Suppressor macrophage (primary cell): ENCODE results near the gene PRKN.

Source experiments
- DNase-seq, 4 experiments: peaks; one replicate each; pipeline ENCODE4 v3.0.0-alpha.2; 2020 to 2022

PRKN gene

DNA sequence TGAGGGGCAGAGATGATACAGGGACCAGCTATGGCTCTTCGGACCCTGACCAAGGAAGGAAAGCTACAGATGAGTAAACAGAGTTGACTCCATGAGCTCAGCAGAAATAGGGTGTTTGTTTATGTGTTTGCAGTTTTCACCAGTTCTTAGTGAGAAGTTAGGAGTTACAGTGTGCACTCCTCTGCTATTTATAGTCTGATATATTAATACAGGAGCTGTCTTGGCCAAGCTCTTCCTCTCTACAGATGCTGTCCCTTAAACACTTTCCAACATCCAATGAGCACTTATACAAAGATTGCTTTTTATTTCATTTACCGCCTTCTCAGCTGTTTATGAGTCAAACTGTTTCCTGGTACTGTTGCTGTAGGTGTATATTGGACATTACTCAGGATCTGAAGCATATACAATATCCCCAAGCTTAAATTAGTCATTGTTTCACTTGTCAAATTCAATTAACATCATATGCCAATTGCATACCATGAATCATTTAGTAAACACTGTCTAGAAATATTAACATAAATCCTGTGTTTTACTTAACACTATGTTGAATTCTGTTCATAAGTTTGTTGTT is 618.0 kb downstream of the PRKN start:
- peak in 2 of 4 experiments; percentile 33 to 45 for DNase-seq

- no peak for DNase-seq
These were observed 619.5 kb downstream of the PRKN start for GRCh38 chr6:162108041-162108440.

DNA sequence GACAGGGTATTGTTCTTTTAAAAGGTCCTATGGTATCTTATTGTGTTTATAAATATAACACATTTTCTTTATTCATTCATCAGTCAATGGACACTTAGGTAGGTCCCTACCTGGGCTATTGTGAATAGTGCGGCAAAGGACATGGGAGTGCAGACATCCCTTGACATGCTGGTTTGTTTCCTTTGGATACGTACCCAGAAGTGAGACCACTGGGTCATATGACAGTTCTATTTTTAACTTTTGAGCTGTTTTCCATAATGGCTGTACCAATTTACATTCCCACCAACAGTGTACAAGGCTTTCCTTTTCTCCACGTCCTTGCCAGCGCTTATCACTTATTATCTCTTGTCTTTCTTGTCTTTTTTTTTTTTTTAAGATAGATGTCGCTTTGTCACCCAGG is 627.5 kb downstream of the PRKN start:
- no peak for DNase-seq

DNA sequence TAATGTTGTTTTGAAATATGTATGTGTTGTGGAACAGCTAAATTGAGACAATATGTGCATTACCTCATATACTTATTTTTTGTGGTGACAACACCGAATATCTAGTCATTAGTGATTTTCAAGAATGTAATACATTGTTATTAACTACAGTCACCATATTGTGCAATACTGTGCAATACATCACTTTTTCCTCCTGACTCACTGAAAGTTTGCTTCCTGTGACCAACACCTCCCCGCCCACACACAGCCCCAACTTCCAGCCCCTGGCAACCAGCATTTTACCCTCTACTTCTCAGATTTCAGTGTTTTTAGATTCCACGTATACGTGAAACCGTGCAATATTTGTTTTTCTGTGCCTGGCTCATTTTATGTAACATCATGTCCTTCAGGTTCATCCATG is 627.9 kb downstream of the PRKN start:
- DNase-seq = peak; percentile 82 to 96 (median 92)

GRCh38 chr6:162092816-162093502 is 634.6 kb downstream of the PRKN start:
- DNase-seq = no peak

DNA sequence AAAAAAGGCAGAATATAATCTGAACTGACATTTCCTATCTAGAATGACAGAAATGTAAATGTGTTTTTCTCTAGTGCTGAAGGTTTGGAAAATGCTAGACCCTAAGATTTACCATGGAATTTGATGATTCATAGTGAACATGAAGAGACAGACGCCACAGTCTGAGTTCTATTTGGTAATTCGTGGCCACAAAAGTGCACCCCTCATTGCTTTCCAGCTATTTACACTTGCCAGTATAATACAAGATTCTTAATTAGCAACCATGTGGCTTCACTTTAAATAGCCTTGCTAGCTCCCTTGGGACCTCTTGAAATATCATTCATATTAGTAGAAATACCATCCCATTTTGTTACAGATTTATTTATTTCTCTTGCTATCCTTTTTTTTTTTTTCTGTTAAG is 636.8 kb downstream of the PRKN start:
- no peak for DNase-seq

DNA sequence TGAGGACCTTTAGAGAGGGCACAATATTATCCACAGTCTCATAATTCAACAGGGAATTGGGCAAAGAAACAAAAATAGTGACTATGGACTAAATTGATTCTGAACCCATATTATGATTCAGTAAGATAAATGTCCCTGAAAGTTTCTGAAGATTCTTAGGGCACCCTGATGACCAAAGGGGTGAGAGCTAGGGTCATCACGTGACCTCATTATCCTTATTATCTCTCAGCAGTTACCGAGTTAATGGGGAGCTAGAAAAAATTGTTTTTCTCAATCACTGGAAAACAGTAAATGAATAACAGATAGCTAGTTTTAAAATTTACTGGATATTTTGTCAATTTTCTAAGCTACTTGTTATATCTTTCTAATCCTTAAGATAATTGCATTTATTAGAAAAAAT is 639.5 kb downstream of the PRKN start:
- no peak for DNase-seq

DNA sequence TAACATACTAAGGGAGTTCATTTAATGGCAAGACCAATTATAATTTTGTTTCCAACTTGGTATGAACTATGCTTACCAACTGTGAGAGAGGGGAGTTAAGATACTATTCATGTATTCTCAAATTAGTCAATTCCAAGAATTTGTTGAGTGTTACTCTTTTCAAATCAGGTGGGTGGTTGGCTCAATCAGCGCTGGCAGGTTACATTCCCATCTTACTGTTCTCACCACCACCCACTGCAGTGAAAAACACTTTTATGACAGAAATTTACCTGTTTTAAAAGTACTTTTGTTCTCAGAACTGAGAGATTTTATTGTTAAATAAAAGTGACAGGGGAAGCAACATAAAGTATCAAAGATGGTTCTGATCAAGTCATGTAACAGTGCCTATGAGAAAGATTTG is 642.0 kb downstream of the PRKN start:
- no peak for DNase-seq

GRCh38 chr6:162082520-162082919 is 645.0 kb downstream of the PRKN start:
- no peak for DNase-seq

GRCh38 chr6:162078667-162079066 is 648.9 kb downstream of the PRKN start:
- no peak for DNase-seq

- DNase-seq = no peak
These were observed 649.4 kb downstream of the PRKN start for GRCh38 chr6:162078126-162078525.

GRCh38 chr6:162076816-162077215 is 650.8 kb downstream of the PRKN start:
- no peak for DNase-seq

- DNase-seq = no peak
These were observed 652.8 kb downstream of the PRKN start for GRCh38 chr6:162074641-162075275.

GRCh38 chr6:162070639-162071038 is 656.9 kb downstream of the PRKN start:
- no peak for DNase-seq

GRCh38 chr6:162069995-162070394 is 657.6 kb downstream of the PRKN start:
- no peak for DNase-seq

- no peak for DNase-seq
These were observed 659.2 kb downstream of the PRKN start for GRCh38 chr6:162068340-162068739.

- no peak for DNase-seq
These were observed 663.9 kb downstream of the PRKN start for GRCh38 chr6:162063666-162064065.

DNA sequence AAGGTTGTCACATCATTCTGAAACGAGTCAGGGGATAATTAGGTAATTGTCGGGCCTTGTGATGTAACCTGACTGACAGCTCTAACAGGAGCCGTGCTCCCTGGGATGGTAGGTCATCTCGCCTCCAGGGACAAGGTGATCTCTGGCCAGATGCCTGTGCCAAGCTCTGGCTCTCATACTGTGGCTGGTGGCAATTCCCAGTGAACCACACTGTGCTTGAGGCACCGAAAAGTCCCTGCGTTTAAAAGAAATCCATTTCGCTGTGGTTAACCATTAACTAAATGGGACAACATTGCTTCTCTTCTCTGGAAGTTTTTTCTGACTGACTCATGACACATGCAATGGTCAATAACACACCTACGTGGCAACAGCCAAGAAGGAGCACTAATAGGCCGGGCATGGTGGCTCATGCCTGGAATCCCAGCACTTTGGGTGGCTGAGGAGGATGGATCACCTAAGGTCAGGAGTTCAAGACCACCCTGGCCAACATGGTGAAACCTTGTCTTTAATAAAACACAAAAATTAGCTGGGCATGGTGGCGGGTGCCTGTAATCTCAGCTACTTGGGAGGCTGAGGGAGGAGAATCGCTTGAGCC is 669.2 kb downstream of the PRKN start:
- no peak for DNase-seq

GRCh38 chr6:162056745-162057144 is 670.8 kb downstream of the PRKN start:
- DNase-seq = no peak

DNA sequence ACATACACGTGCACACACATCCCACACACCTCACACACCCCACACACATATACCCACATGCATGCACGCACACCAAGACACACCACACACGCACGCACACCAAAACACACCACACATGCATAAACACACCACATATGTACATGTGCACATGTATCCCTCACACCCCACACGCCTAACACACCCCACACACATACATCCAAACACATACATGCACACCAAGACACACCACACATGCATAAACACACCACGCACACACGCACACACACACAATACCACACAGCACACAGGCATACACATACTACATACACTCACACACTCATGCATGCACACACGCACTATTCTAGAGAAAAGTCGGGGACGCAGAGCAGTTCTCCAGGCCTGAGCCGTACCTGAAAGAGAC is 671.5 kb downstream of the PRKN start:
- no peak for DNase-seq

GRCh38 chr6:162055365-162055764 is 672.2 kb downstream of the PRKN start:
- DNase-seq = no peak

GRCh38 chr6:162053084-162053483 is 674.5 kb downstream of the PRKN start:
- no peak for DNase-seq

DNA sequence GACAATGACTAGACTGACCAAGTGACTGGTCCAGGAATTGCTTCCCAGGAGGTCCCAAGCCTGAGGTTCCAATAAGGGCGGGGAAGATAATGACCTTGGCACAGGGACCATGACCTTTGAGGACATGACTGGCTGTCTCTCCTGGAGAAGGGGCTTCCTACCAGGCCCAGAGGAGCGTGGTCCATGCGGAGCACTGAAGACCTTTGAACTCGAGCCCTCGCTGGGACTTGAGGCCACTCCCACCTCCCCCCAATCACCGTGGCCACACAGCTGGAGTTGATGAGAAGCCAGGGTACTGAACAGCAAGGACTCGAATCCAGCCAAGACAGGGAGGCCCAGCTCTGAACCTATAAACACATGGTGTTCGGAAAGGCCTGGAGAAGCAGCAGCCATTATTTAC is 677.0 kb downstream of the PRKN start:
- DNase-seq = no peak

DNA sequence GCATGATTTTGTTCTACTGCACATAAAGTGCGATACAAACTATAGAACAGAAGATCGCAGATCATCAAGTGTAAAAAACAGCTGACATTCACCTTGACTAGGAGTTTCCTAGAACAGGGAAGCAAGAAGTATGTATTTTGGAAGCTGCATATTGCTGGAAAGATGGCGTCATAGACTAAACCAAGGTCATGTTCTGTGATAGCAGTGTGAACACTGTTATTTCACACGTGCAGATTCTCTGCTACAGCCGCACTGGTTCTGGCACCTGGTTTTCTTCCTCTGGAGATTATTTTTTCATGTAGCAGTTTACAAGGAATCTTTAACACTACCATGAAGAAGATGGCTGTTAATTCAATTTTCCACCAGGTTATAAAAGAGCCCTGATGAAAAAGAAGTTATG is 681.2 kb downstream of the PRKN start:
- DNase-seq = no peak
